B cell (primary cell): ENCODE measurements around the gene ALDH1L2. TPM values are rescaled to one million over a fixed set of nuclear protein-coding genes. Genes with fewer than 3 reads are reported as not detected.

Experiments
- ATAC-seq: fragments of 200-7000 bp; cut with Tn5 transposase; one replicate; pipeline ENCODE4 v1.10.0; 2021; ENCODE audit warnings: low read depth, mild to moderate bottlenecking, moderate number of reproducible peaks, moderate library complexity
- CTCF ChIA-PET: fragments of 350-600 bp; sonication (Branson Sonifier 250); formaldehyde crosslinking; loops from one replicate; lab custom pipeline; 2021; ENCODE audit warnings: antibody characterized with exemption, inconsistent platforms; lab: Charles Lee
- POLR2A ChIA-PET: fragments of 350-600 bp; sonication (Branson Sonifier 250); formaldehyde crosslinking; loops from one replicate; lab custom pipeline; 2021; ENCODE audit warnings: antibody characterized with exemption; lab: Charles Lee
- DNase-seq: peaks from one replicate; pipeline ENCODE4 v3.0.0; 2013
- H2AFZ ChIP-seq: 2 replicates; pipeline ENCODE4 v1.6.1; 2012; ENCODE audit warnings: mild to moderate bottlenecking, low read depth, low read length; ENCODE audit not compliant: insufficient read depth, poor library complexity, severe bottlenecking
- H3K27ac ChIP-seq, 2 donors: 1 replicate in 1 of 2; 2 replicates in 1 of 2; pipeline ENCODE4 v1.5.1; 2012 to 2013; ENCODE audit warnings: low read length in 2 of 2, mild to moderate bottlenecking in 2 of 2, moderate library complexity in 1 of 2
- H3K27me3 ChIP-seq, 4 experiments: fragments of 200-600 bp in 1 of 4; sonication (generic) in 1 of 4; replicated peaks in 1 of 4; 1 replicate in 2 of 4; 2 replicates in 2 of 4; pipeline versions ENCODE4 v1.6.1 to v1.7.0; 2013 to 2016; ENCODE audit warnings: low read length in 3 of 4, mild to moderate bottlenecking in 2 of 4, mixed read lengths in 1 of 4, moderate library complexity in 1 of 4; ENCODE audit not compliant: insufficient read depth in 4 of 4, control insufficient read depth in 3 of 4; ENCODE audit errors: control extremely low read depth in 1 of 4
- H3K36me3 ChIP-seq, 2 experiments: replicated peaks in 1 of 2; 1 replicate in 1 of 2; 2 replicates in 1 of 2; pipeline versions ENCODE4 v1.6.1 to v1.7.1; 2013; ENCODE audit warnings: low read length in 1 of 2; ENCODE audit not compliant: insufficient read depth in 2 of 2, control insufficient read depth in 1 of 2; ENCODE audit errors: control extremely low read depth in 1 of 2, extremely low read depth in 1 of 2
- H3K4me1 ChIP-seq, 2 donors: fragments of 200-600 bp in 1 of 2; sonication (generic) in 1 of 2; 1 replicate in 1 of 2; 2 replicates in 1 of 2; pipeline versions ENCODE4 v1.5.1 to v1.6.1; 2013 to 2017; ENCODE audit warnings: low read length in 2 of 2; ENCODE audit not compliant: control insufficient read depth in 2 of 2, insufficient read depth in 2 of 2
- H3K4me2 ChIP-seq: replicated peaks from 2 replicates; pipeline ENCODE3; 2012; ENCODE audit warnings: mild to moderate bottlenecking, low read depth, low read length; ENCODE audit not compliant: poor library complexity, severe bottlenecking
- H3K4me3 ChIP-seq, 5 experiments: fragments of 200-600 bp in 1 of 5; sonication (generic) in 1 of 5; 1 replicate in 3 of 5; 2 replicates in 2 of 5; pipeline versions ENCODE4 v1.5.1 to v1.7.0; 2011 to 2016; ENCODE audit warnings: low read length in 4 of 5, mild to moderate bottlenecking in 4 of 5, low read depth in 2 of 5, control low read depth in 1 of 5, moderate library complexity in 1 of 5; ENCODE audit not compliant: insufficient read depth in 1 of 5; ENCODE audit errors: control extremely low read depth in 1 of 5, extremely low read depth in 1 of 5
- H3K79me2 ChIP-seq: fragments of 200-600 bp; sonication (generic); one replicate; pipeline ENCODE4 v1.6.0; 2016; ENCODE audit warnings: low read length; ENCODE audit not compliant: control insufficient read depth, insufficient read depth
- H3K9ac ChIP-seq: fragments of 200-600 bp; sonication (generic); 2 replicates; pipeline ENCODE4 v1.6.1; 2017; ENCODE audit warnings: mild to moderate bottlenecking, low read length, moderate library complexity
- H3K9me3 ChIP-seq, 3 donors: one replicate each; pipeline versions ENCODE4 v1.6.1 to v1.7.1; 2013; ENCODE audit warnings: low read length in 2 of 3; ENCODE audit not compliant: control insufficient read depth in 2 of 3, insufficient read depth in 1 of 3; ENCODE audit errors: control extremely low read depth in 1 of 3
- H4K20me1 ChIP-seq: 2 replicates; pipeline ENCODE4 v1.6.0; 2012; ENCODE audit warnings: mild to moderate bottlenecking, low read length; ENCODE audit not compliant: insufficient read depth, control insufficient read depth, poor library complexity, severe bottlenecking
- H3K27ac Mint-ChIP-seq: one replicate; pipeline ENCODE4 v1.8.0; 2021; ENCODE audit warnings: mixed read lengths
- H3K27me3 Mint-ChIP-seq: one replicate; pipeline ENCODE4 v1.8.0; 2021; ENCODE audit warnings: mixed read lengths
- H3K4me1 Mint-ChIP-seq: one replicate; pipeline ENCODE4 v1.8.0; 2021; ENCODE audit warnings: mixed read lengths
- H3K4me3 Mint-ChIP-seq: one replicate; pipeline ENCODE4 v1.8.0; 2021; ENCODE audit warnings: mixed read lengths
- H3K9me3 Mint-ChIP-seq: one replicate; pipeline ENCODE4 v1.8.0; 2022; ENCODE audit warnings: mixed read lengths; ENCODE audit not compliant: insufficient read depth
- CTCF ChIP-seq: fragments of 200-600 bp; IDR thresholded peaks from one replicate; pipeline ENCODE4 v1.8.0; 2022; ENCODE audit warnings: antibody characterized with exemption, mild to moderate bottlenecking
- EZH2 ChIP-seq: IDR thresholded peaks from 2 replicates; pipeline ENCODE4 v1.6.1; 2012; ENCODE audit warnings: borderline replicate concordance, low read depth, mild to moderate bottlenecking, moderate library complexity, low read length; ENCODE audit not compliant: insufficient read depth, poor library complexity, severe bottlenecking
- WGBS: methylation state at CpG from one replicate; pipeline ENCODE4 v1.1.5; 2013; ENCODE audit warnings: missing lambda C conversion rate; ENCODE audit not compliant: insufficient coverage; 5-methylcytosine and 5-hydroxymethylcytosine counted together
- intact Hi-C: fragments of 100-400 bp; cut with micrococcal nuclease; formaldehyde crosslinking; loops from one replicate; pipeline ENCODE4 v1.10.0; 2022
- polyA plus RNA-seq: library from polyadenylated mRNA; depleted of rRNA; stranded (reverse); fragments of >200 nt; gene quantifications from 2 replicates; pipeline ENCODE4 v1.2.3, GENCODE V29; 2012
- total RNA-seq, 2 donors: library from RNA; stranded (reverse); fragments of 120-200 nt in 1 of 2; gene quantifications; 1 replicate in 1 of 2; 2 replicates in 1 of 2; pipeline versions ENCODE4 v1.2.3 to v1.2.4, GENCODE V29; 2013 to 2022

ALDH1L2 gene
- total and polyA plus RNA-seq, 2 donors (not counting 1 experiment from before 2014, with no cell fraction given), result 0.04 to 0.32 TPM

GRCh38 chr12:105001476-105001875 is 82.8 kb downstream of the ALDH1L2 start:
- no peaks in the 10 kb centered on the region for H3K4me1 Mint-ChIP-seq
- H3K4me2 ChIP-seq, result no peak overlapping the region
- POLR2A ChIA-PET, result no interaction called here
- TF ChIP-seq EZH2 (no peak), CTCF (no peak)
- peaks cover 5 to 51% of the 10 kb centered on the region in 2 experiments for H3K36me3 ChIP-seq
- H3K9me3 Mint-ChIP-seq, result peaks cover 10% of the 10 kb centered on the region
- intact Hi-C loops, result no loop called here
- no peaks in the 10 kb centered on the region for H3K27me3 Mint-ChIP-seq
- no peak overlapping the region for H3K27ac ChIP-seq
- H3K27me3 ChIP-seq, result no peaks in the 10 kb centered on the region
- H2AFZ ChIP-seq, result no peak overlapping the region
- H3K4me1 ChIP-seq, result no peaks in the 10 kb centered on the region
- CTCF ChIA-PET, result interaction anchor here (1.8 kb wide), 1 partner anchor 620 kb away, joined by 4 read pairs; no protein-coding TSS in a partner anchor
- peaks cover 9% of the 10 kb centered on the region for H3K79me2 ChIP-seq
- no peak for DNase-seq
- no peak for ATAC-seq
- H3K9me3 ChIP-seq, result no peaks in the 10 kb centered on the region
- no peak overlapping the region for H3K4me3 ChIP-seq
- no peak overlapping the region for H3K9ac ChIP-seq
- no peaks in the 10 kb centered on the region for H4K20me1 ChIP-seq
- H3K27ac Mint-ChIP-seq, result no peak overlapping the region
- no peak overlapping the region for H3K4me3 Mint-ChIP-seq

GRCh38 chr12:104999347-104999685 is 84.9 kb downstream of the ALDH1L2 start:
- DNase-seq (no peak), ATAC-seq (no peak)
- Mint-ChIP-seq H3K27me3 (no peaks in the 10 kb centered on the region), H3K27ac (no peak overlapping the region), H3K9me3 (peaks cover 7% of the 10 kb centered on the region), H3K4me1 (no peaks in the 10 kb centered on the region), H3K4me3 (no peak overlapping the region)
- Histone ChIP-seq H3K79me2 (peaks cover 9% of the 10 kb centered on the region), H3K27me3 (no peaks in the 10 kb centered on the region), H3K9me3 (no peaks in the 10 kb centered on the region), H3K4me2 (no peak overlapping the region), H3K27ac (no peak overlapping the region), H3K36me3 (peaks cover 0 to 58% of the 10 kb centered on the region in 2 experiments), H4K20me1 (no peaks in the 10 kb centered on the region), H2AFZ (no peak overlapping the region), H3K4me1 (no peaks in the 10 kb centered on the region), H3K9ac (no peak overlapping the region), H3K4me3 (no peak overlapping the region)
- intact Hi-C loops, result no loop called here
- POLR2A ChIA-PET, result no interaction called here
- TF ChIP-seq CTCF, result no peak
- no peak for TF ChIP-seq EZH2
- CTCF ChIA-PET, result no interaction called here
- WGBS, result 87% methylated on average over 6 of the region's 7 CpGs
